DMS 273 (cell line): ENCODE measurements around the gene CNN1.
A peak's percentile ranks its signal among the peaks of the same experiment; 100 is the strongest.
"Not testable (repeated sequence)": the region's sequence is repeated elsewhere in the genome, so short reads cannot be mapped to it uniquely, and the experiment has no call there.

Source experiments
- DNase-seq: peaks from one replicate; lab custom pipeline; 2025; ENCODE audit not compliant: unreplicated experiment; lab: John Stamatoyannopoulos, UW

CNN1 gene

GRCh38 chr19:11564082-11564807, 25.6 kb downstream of the CNN1 start:
- not testable (repeated sequence) for DNase-seq

- not testable (repeated sequence) for DNase-seq
Observed at GRCh38 chr19:11565649-11565980, 27.0 kb downstream of the CNN1 start.

- DNase-seq, result no peak
Observed at GRCh38 chr19:11566164-11566563, 27.5 kb downstream of the CNN1 start.

- peak; percentile 61 for DNase-seq
Observed at GRCh38 chr19:11570039-11570462, 31.4 kb downstream of the CNN1 start.

- DNase-seq, result not testable (repeated sequence)
Observed at GRCh38 chr19:11573354-11573753, 34.7 kb downstream of the CNN1 start.

- DNase-seq, result not testable (repeated sequence)
Observed at GRCh38 chr19:11573763-11574162, 35.1 kb downstream of the CNN1 start.

GRCh38 chr19:11574689-11575088, 36.0 kb downstream of the CNN1 start:
- DNase-seq, result no peak

GRCh38 chr19:11576227-11576626, 37.6 kb downstream of the CNN1 start:
- no peak for DNase-seq

GRCh38 chr19:11577451-11578257, 39.0 kb downstream of the CNN1 start, which contains the start of gene ACP5:
ACP5 (minus strand) TSS chr19:11577645; CDS start chr19:11577317, 328 bp downstream.
- no peak for DNase-seq

- DNase-seq, result no peak
Observed at GRCh38 chr19:11578258-11579142, 39.8 kb downstream of the CNN1 start.

- DNase-seq, result no peak
Observed at GRCh38 chr19:11580116-11580515, 41.5 kb downstream of the CNN1 start.

GRCh38 chr19:11581740-11582139, 43.1 kb downstream of the CNN1 start:
- no peak for DNase-seq

- DNase-seq, result no peak
Observed at GRCh38 chr19:11586331-11586730, 47.7 kb downstream of the CNN1 start.

GRCh38 chr19:11587302-11587974, 48.8 kb downstream of the CNN1 start:
- DNase-seq, result peak; percentile 89

- no peak for DNase-seq
Observed at GRCh38 chr19:11587975-11588631, 49.5 kb downstream of the CNN1 start.

- no peak for DNase-seq
Observed at GRCh38 chr19:11594084-11594483, 55.4 kb downstream of the CNN1 start.

GRCh38 chr19:11596156-11596555, 57.5 kb downstream of the CNN1 start:
- DNase-seq, result no peak

- peak; percentile 99 for DNase-seq
Observed at GRCh38 chr19:11597202-11598102, 58.8 kb downstream of the CNN1 start, which contains the start of gene ZNF627. ZNF627 (plus strand) TSS chr19:11597483; CDS start chr19:11597628, 145 bp downstream.

- no peak for DNase-seq
Observed at GRCh38 chr19:11598103-11598483, 59.4 kb downstream of the CNN1 start.
